AG09309 (cell line): ENCODE results near the gene OR52B4.
"Not testable (repeated sequence)": the region's sequence is repeated elsewhere in the genome, so short reads cannot be mapped to it uniquely, and the experiment has no call there.

ENCODE experiments used
- DNase-seq: peaks from one replicate; pipeline ENCODE4 v3.0.0-alpha.2; 2010; ENCODE audit warnings: low read depth
- H3K4me3 ChIP-seq: 2 replicates; pipeline ENCODE4 v1.5.1; 2011; ENCODE audit warnings: mild to moderate bottlenecking, low read depth, low read length, moderate library complexity; ENCODE audit not compliant: control insufficient read depth
- CTCF ChIP-seq: IDR thresholded peaks from 2 replicates; pipeline ENCODE4 v1.5.1; 2011; ENCODE audit warnings: mild to moderate bottlenecking, low read depth, low read length, inconsistent platforms; ENCODE audit not compliant: insufficient read depth, control insufficient read depth; ENCODE audit errors: missing control alignments

Gene OR52B4

DNA sequence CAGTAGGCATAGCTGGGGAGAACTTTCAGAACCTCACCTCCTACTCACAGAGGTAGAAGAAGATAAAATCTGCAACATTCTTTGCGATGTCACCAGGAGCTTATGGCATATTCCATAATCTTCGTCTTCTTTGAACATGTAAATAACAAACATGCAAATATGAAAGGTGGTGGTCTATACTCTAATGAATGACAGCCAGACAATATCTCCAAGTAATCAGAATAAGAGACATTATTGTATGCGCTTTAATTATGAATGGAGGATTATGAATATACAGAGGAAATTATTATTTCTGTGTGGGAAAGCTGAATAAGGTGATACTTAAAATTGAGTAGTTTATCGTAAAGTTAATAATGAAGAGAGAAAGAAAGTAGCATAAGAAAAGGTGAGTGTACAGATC lies at the start of gene OR52B4:
Gene OR52B4 (minus strand): TSS at position 101 of the 400 bp plus-strand sequence. CDS start 91 bp downstream, at position 10.
- no peak for TF ChIP-seq CTCF
- no peak within 1 kb of the TSS for H3K4me3 ChIP-seq
- no peak for DNase-seq

DNA sequence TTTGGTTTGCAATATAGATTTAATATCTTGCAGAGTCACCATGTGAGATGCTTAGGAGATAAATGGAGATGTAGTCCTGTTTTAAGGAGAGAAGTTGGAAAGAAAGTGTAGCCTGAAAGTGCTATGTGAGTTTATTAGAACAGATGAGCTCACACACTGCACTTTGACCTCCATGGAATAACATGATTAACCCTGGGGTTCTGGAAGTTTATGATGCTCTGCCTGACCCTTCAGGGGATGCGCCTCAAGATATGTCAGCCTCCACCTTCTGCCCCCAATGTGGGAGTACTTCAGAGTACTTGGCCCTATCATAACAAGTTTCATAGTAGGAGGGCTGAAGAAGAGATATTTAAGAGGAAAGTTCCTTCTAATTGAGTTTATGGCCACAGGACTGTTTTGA lies 48.6 kb upstream of the OR52B4 start:
- no peak for TF ChIP-seq CTCF
- DNase-seq = no peak
- no peak overlapping the region for H3K4me3 ChIP-seq

DNA sequence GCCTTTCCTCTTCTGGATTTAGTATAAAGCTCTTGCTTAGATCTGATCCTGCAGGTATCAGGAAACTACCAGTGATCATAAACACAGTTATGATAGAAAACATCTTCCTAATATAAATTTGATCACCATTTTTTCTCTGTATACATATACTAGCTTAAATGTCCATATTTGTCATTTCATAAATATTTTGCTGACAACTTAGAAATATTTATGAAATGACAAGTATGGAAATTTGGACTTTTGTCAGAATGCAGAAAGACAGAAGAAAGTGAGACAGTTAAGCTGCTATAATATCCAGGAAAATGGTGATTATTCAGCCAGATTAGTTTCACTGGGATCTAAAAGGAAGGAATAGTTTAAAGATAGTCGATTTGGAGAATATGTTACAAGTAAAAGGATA lies 48.1 kb upstream of the OR52B4 start:
- no peak for DNase-seq
- no peak for TF ChIP-seq CTCF
- H3K4me3 ChIP-seq = no peak overlapping the region

DNA sequence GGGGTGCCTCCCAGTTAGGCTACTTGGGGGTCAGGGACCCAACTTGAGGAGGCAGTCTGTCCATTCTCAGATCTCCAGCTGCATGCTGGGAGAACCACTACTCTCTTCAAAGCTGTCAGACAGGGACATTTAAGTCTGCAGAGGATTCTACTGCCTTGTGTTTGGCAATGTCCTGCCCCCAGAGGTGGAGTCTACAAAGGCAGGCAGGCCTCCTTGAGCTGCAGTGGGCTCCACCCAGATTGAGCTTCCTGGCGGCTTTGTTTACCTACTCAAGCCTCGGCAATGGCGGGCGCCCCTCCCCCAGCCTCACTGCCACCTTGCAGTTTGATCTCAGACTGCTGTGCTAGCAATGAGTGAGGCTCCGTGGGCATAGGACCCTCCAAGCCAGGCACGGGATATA lies 38.0 kb upstream of the OR52B4 start:
- not testable (repeated sequence) for DNase-seq, H3K4me3 ChIP-seq

GRCh38 chr11:4393858-4394223 lies 25.7 kb upstream of the OR52B4 start:
- no peak for TF ChIP-seq CTCF
- peak overlapping the region; percentile 94 for H3K4me3 ChIP-seq

GRCh38 chr11:4393209-4393857 lies 25.1 kb upstream of the OR52B4 start, which contains the start of gene TRIM21:
Gene TRIM21, minus strand, starts transcription at chr11:4393702. Its CDS starts 3,293 bp downstream, at chr11:4390409.
- peak; percentile 46 for DNase-seq
- peak within 1 kb of the TSS; percentile 94 for H3K4me3 ChIP-seq
- TF ChIP-seq CTCF = no peak

More at GRCh38 chr11:4393858-4394223, 25.7 kb upstream of the OR52B4 start:
- no peak for DNase-seq

- no peak for TF ChIP-seq CTCF
- H3K4me3 ChIP-seq = no peak overlapping the region
- DNase-seq = no peak
Measured at GRCh38 chr11:4388221-4388620, 20.0 kb upstream of the OR52B4 start.
